ENCODE measurements around the gene OR1K1. TPM values are rescaled to one million over a fixed set of nuclear protein-coding genes. Genes with fewer than 3 reads are reported as not detected.

Gene OR1K1
- total and polyA plus RNA-seq, 2 donors (not counting 3 experiments of a cell fraction or from before 2014, with no cell fraction given) = not detected

DNA sequence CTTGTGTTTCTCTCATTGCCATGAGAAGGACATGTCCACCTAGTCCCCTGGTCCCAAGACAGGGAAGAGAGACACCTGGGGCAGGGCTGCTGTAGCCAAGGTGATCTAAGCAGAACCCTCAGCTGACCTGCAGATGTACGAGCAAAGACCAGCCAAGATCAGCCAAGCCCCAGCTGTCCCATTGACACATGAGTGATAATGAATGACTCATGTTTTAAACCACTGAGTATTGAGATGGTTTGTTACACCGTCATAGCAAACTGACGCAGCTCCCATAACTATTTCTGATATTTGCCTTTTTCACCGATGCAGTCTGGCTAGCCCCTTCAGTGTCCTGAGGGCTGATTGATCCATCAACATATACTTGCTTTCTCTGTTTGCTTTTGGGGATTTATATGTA lies 6.7 kb downstream of the OR1K1 start:
- Histone ChIP-seq H3K27me3 (ENCODE audit: control insufficient read depth in 2 of 2, insufficient read depth in 2 of 2, low read length in 2 of 2) (no peaks in the 10 kb centered on the region), H3K36me3 (ENCODE audit: control insufficient read depth in 2 of 2, extremely low read depth in 1 of 2, insufficient read depth in 2 of 2, low read length in 2 of 2) (no peaks in the 10 kb centered on the region), H3K4me1 (ENCODE audit: control insufficient read depth, extremely low read depth, insufficient read depth, low read length) (peaks cover 2% of the 10 kb centered on the region), H3K9ac (replicated peaks; ENCODE audit: extremely low read depth, insufficient read depth, low read length) (no peak overlapping the region), H3K9me1 (replicated peaks; ENCODE audit: control insufficient read depth, extremely low read depth, insufficient read depth, low read length) (no peaks in the 10 kb centered on the region), H3K4me3 (replicated peaks in 1 of 3; ENCODE audit: insufficient read depth in 1 of 3, low read depth in 1 of 3, low read length in 3 of 3) (no peak overlapping the region), H3K9me3 (replicated peaks; ENCODE audit: control insufficient read depth, insufficient read depth, low read length) (no peaks in the 10 kb centered on the region), H3K4me2 (ENCODE audit: insufficient read depth, low read length) (no peak overlapping the region), H4K20me1 (replicated peaks; ENCODE audit: control insufficient read depth, extremely low read depth, insufficient read depth, low read length) (no peaks in the 10 kb centered on the region), H2AFZ (ENCODE audit: low read depth, low read length) (no peak overlapping the region), H3K27ac (ENCODE audit: insufficient read depth, low read depth, low read length) (no peak overlapping the region), H3K79me2 (ENCODE audit: control insufficient read depth, insufficient read depth, low read length) (no peaks in the 10 kb centered on the region)
- no TSS peak for BruUV-seq (replicated peaks)
- TF ChIP-seq EZH2 (IDR thresholded peaks at IDR 0.05; ENCODE audit: borderline replicate concordance, low read depth, low read length, severe bottlenecking) (no peak), JUN (IDR thresholded peaks at IDR 0.05; ENCODE audit: borderline replicate concordance, insufficient read depth, insufficient read length, low read depth) (no peak), FOS (IDR thresholded peaks at IDR 0.05; ENCODE audit: borderline replicate concordance, insufficient read depth, low read length) (no peak), POLR2AphosphoS5 (IDR thresholded peaks at IDR 0.05; ENCODE audit: insufficient read depth, low read depth, low read length) (no peak)
- POLR2A ChIA-PET = no interaction called here
- CTCF ChIA-PET = interaction anchor here (1.1 to 7.7 kb wide), 5 partner anchors 308 to 707 kb away, joined by 3 to 97 read pairs (median 10); no protein-coding TSS in a partner anchor
- intact Hi-C loops (cut with micrococcal nuclease) = no loop called here
- dilution Hi-C loops (cut with MboI; ENCODE audit: extremely low pct_ligation_motif_present, low sequenced_read_pairs) = no loop called here
- DNase-seq (ENCODE audit: low read depth, low spot score) (no peak), FAIRE-seq (no peak)

DNA sequence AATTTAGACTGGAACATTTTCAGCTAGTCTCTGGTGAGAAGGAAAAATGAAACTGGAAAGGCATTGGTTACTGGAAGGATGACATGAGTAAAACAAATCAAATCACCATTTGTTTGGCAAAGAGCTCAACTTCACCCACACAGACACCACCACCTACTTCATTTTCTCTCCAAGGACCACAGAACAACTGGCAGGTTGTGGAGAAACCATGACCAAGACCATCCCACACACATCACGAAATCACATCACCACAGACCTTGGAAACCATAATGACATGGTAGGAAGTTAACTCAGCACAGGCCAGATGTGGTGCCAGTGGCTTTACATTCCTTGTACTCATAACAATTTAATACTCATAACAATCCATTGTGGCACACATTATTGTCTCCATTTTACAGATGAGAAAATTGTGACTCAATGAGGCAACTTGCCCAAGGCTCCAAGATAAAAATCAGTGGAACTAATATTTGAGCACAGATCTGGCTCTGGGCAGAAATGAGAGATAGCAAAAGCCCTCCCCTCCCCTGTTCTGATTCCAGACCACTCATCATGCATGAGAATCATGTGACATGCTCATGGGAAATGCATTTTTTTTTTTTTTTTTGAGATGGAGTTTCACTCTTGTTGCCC lies 7.5 kb downstream of the OR1K1 start:
- DNase-seq (ENCODE audit: low read depth, low spot score) (no peak), FAIRE-seq (no peak)
- POLR2A ChIA-PET = no interaction called here
- TF ChIP-seq MYC (IDR thresholded peaks at IDR 0.05; ENCODE audit: low read depth, low read length) (no peak), JUN (IDR thresholded peaks at IDR 0.05; ENCODE audit: borderline replicate concordance, insufficient read depth, insufficient read length, low read depth) (no peak), FOS (IDR thresholded peaks at IDR 0.05; ENCODE audit: borderline replicate concordance, insufficient read depth, low read length) (no peak), POLR2A (IDR thresholded peaks at IDR 0.05; ENCODE audit: low read depth, low read length) (no peak), POLR2AphosphoS5 (IDR thresholded peaks at IDR 0.05; ENCODE audit: insufficient read depth, low read depth, low read length) (no peak), GATA2 (IDR thresholded peaks at IDR 0.05; ENCODE audit: insufficient read depth, insufficient read length, low read depth, low read length) (no peak), MAX (IDR thresholded peaks at IDR 0.05; ENCODE audit: insufficient read depth, insufficient read length) (no peak), EZH2 (IDR thresholded peaks at IDR 0.05; ENCODE audit: borderline replicate concordance, low read depth, low read length, severe bottlenecking) (no peak)
- TF ChIP-seq, protein P1, sequence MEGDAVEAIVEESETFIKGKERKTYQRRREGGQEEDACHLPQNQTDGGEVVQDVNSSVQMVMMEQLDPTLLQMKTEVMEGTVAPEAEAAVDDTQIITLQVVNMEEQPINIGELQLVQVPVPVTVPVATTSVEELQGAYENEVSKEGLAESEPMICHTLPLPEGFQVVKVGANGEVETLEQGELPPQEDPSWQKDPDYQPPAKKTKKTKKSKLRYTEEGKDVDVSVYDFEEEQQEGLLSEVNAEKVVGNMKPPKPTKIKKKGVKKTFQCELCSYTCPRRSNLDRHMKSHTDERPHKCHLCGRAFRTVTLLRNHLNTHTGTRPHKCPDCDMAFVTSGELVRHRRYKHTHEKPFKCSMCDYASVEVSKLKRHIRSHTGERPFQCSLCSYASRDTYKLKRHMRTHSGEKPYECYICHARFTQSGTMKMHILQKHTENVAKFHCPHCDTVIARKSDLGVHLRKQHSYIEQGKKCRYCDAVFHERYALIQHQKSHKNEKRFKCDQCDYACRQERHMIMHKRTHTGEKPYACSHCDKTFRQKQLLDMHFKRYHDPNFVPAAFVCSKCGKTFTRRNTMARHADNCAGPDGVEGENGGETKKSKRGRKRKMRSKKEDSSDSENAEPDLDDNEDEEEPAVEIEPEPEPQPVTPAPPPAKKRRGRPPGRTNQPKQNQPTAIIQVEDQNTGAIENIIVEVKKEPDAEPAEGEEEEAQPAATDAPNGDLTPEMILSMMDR (IDR thresholded peaks at IDR 0.05; ENCODE audit: extremely low read depth in 1 of 2, insufficient read depth in 1 of 2, low read depth in 1 of 2, low read length in 2 of 2) = no peak
- BruUV-seq (replicated peaks) = no TSS peak
- CTCF ChIA-PET = interaction anchor here (1.1 to 7.7 kb wide), 5 partner anchors 308 to 708 kb away, joined by 3 to 97 read pairs (median 10); no protein-coding TSS in a partner anchor
- Histone ChIP-seq H3K9me1 (replicated peaks; ENCODE audit: control insufficient read depth, extremely low read depth, insufficient read depth, low read length) (no peaks in the 10 kb centered on the region), H4K20me1 (replicated peaks; ENCODE audit: control insufficient read depth, extremely low read depth, insufficient read depth, low read length) (no peaks in the 10 kb centered on the region), H3K27me3 (ENCODE audit: control insufficient read depth in 2 of 2, insufficient read depth in 2 of 2, low read length in 2 of 2) (no peaks in the 10 kb centered on the region), H3K9ac (replicated peaks; ENCODE audit: extremely low read depth, insufficient read depth, low read length) (no peak overlapping the region), H3K27ac (ENCODE audit: insufficient read depth, low read depth, low read length) (no peak overlapping the region), H3K79me2 (ENCODE audit: control insufficient read depth, insufficient read depth, low read length) (no peaks in the 10 kb centered on the region), H3K4me2 (ENCODE audit: insufficient read depth, low read length) (no peak overlapping the region), H3K4me1 (ENCODE audit: control insufficient read depth, extremely low read depth, insufficient read depth, low read length) (peaks cover 2% of the 10 kb centered on the region), H3K36me3 (ENCODE audit: control insufficient read depth in 2 of 2, extremely low read depth in 1 of 2, insufficient read depth in 2 of 2, low read length in 2 of 2) (no peaks in the 10 kb centered on the region), H3K9me3 (replicated peaks; ENCODE audit: control insufficient read depth, insufficient read depth, low read length) (no peaks in the 10 kb centered on the region), H2AFZ (ENCODE audit: low read depth, low read length) (no peak overlapping the region), H3K4me3 (replicated peaks in 1 of 3; ENCODE audit: insufficient read depth in 1 of 3, low read depth in 1 of 3, low read length in 3 of 3) (no peak overlapping the region)
- dilution Hi-C loops (cut with MboI; ENCODE audit: extremely low pct_ligation_motif_present, low sequenced_read_pairs) (no loop called here), intact Hi-C loops (cut with micrococcal nuclease) (no loop called here)

Measured in endothelial cell of umbilical vein (primary cell).